PC-9 (cell line): Measurements from ENCODE around the gene PAIP2. TPM values are rescaled to one million over a fixed set of nuclear protein-coding genes. Genes with fewer than 3 reads are reported as not detected.

Experiments used
- BruUV-seq: library from RNA; stranded (reverse); fragments of 400-500 nt; replicated peaks from 2 replicates; lab custom pipeline; 2021; lab: Mats Ljungman, UMichigan
- CTCF ChIA-PET: fragments of 300-600 bp; sonication (Branson Sonifier 250); formaldehyde crosslinking; loops from one replicate; lab custom pipeline; 2022; ENCODE audit warnings: antibody characterized with exemption; lab: Charles Lee
- POLR2A ChIA-PET: fragments of 300-600 bp; sonication (Branson Sonifier 250); formaldehyde crosslinking; loops from one replicate; lab custom pipeline; 2022; ENCODE audit warnings: antibody characterized with exemption; ENCODE audit not compliant: unreplicated experiment; lab: Charles Lee
- DNase-seq, 2 experiments: peaks; one replicate each; pipeline versions ENCODE4 v3.0.0 to v3.0.0-alpha.2; 2015 to 2022; ENCODE audit warnings: mixed read lengths in 1 of 2
- H2AFZ ChIP-seq: fragments of 200-600 bp; sonication (generic); 2 replicates; pipeline ENCODE4 v1.8.1; 2017; ENCODE audit warnings: antibody characterized with exemption
- H3F3A ChIP-seq: fragments of 200-600 bp; sonication (generic); 2 replicates; pipeline ENCODE4 v1.8.1; 2017; ENCODE audit warnings: antibody characterized with exemption, mild to moderate bottlenecking, low read depth; ENCODE audit not compliant: insufficient read depth
- H3K27ac ChIP-seq: fragments of 200-600 bp; sonication (generic); 2 replicates; pipeline ENCODE4 v1.6.1; 2016; ENCODE audit warnings: mixed run types
- H3K27me3 ChIP-seq: fragments of 200-600 bp; sonication (generic); 2 replicates; pipeline ENCODE4 v1.6.1; 2016; ENCODE audit warnings: low read depth, mixed run types; ENCODE audit not compliant: insufficient read depth
- H3K36me3 ChIP-seq: fragments of 200-600 bp; sonication (generic); 2 replicates; pipeline ENCODE4 v1.6.1; 2016; ENCODE audit warnings: low read depth, mixed run types
- H3K4me1 ChIP-seq: fragments of 200-600 bp; sonication (generic); replicated peaks from 2 replicates; pipeline ENCODE4 v1.6.1; 2016; ENCODE audit warnings: mixed run types; ENCODE audit not compliant: insufficient read depth
- H3K4me2 ChIP-seq: fragments of 200-600 bp; sonication (generic); 2 replicates; pipeline ENCODE4 v1.6.1; 2017; ENCODE audit warnings: mixed run types
- H3K4me3 ChIP-seq: fragments of 200-600 bp; sonication (generic); 2 replicates; pipeline ENCODE4 v1.6.1; 2016; ENCODE audit warnings: mixed run types
- H3K79me2 ChIP-seq: fragments of 200-600 bp; sonication (generic); 2 replicates; pipeline ENCODE4 v1.6.1; 2017; ENCODE audit warnings: low read depth, mixed run types
- H3K9me2 ChIP-seq: fragments of 200-600 bp; sonication (generic); 2 replicates; pipeline ENCODE4 v1.8.1; 2017; ENCODE audit warnings: mild to moderate bottlenecking; ENCODE audit not compliant: insufficient read depth
- H3K9me3 ChIP-seq: fragments of 200-600 bp; sonication (generic); 2 replicates; pipeline ENCODE4 v1.8.1; 2016; ENCODE audit warnings: low read depth; ENCODE audit not compliant: insufficient read depth
- H4K20me1 ChIP-seq: fragments of 200-600 bp; sonication (generic); 2 replicates; pipeline ENCODE4 v1.8.1; 2017; ENCODE audit not compliant: insufficient read depth
- EZH2 ChIP-seq: fragments of 200-600 bp; sonication (generic); IDR thresholded peaks from 2 replicates; pipeline ENCODE4 v1.8.0; 2017; ENCODE audit warnings: antibody characterized with exemption, low read depth
- intact Hi-C: fragments of 100-400 bp; cut with micrococcal nuclease; formaldehyde crosslinking; loops from one replicate; pipeline ENCODE4 v1.10.0; 2022; ENCODE audit not compliant: unreplicated experiment
- total RNA-seq: library from RNA; stranded (reverse); gene quantifications from 2 replicates; pipeline ENCODE4 v1.2.3, GENCODE V29; 2021
- TF ChIP-seq, protein P1 (sequence below): fragments of 200-600 bp; sonication (generic); conservative IDR thresholded peaks from 2 replicates; pipeline ENCODE4 v1.6.1; 2017; ENCODE audit warnings: mixed run types, antibody characterized with exemption, mild to moderate bottlenecking, moderate library complexity

Gene PAIP2
- total RNA-seq, 1 experiment from 2014 or later, result 90.5 TPM

DNA sequence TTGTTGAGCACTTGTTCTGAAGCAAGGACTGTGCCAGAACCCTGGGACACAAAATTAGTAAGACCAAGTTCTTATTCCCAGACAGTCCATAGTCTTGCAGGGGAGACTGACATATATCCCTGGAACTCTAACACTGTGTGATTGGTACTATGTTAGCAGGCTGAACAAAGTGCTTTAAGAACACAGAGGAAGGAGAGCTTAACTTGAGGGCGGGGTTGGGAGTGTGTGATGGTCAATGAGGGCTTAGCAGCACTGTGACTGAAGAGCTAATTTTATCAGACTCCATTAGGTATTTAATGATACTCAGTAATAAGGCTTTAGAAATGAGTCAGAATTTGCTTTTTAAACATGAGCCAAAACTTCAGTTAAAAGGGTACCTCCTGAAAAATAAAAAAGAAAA lies 77.1 kb downstream of the PAIP2 start:
- no peak for TF ChIP-seq EZH2
- TF ChIP-seq, protein P1, sequence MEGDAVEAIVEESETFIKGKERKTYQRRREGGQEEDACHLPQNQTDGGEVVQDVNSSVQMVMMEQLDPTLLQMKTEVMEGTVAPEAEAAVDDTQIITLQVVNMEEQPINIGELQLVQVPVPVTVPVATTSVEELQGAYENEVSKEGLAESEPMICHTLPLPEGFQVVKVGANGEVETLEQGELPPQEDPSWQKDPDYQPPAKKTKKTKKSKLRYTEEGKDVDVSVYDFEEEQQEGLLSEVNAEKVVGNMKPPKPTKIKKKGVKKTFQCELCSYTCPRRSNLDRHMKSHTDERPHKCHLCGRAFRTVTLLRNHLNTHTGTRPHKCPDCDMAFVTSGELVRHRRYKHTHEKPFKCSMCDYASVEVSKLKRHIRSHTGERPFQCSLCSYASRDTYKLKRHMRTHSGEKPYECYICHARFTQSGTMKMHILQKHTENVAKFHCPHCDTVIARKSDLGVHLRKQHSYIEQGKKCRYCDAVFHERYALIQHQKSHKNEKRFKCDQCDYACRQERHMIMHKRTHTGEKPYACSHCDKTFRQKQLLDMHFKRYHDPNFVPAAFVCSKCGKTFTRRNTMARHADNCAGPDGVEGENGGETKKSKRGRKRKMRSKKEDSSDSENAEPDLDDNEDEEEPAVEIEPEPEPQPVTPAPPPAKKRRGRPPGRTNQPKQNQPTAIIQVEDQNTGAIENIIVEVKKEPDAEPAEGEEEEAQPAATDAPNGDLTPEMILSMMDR, result no peak
- no TSS peak for BruUV-seq
- no peaks in the 10 kb centered on the region for H3K36me3 ChIP-seq
- intact Hi-C loops, result no loop called here
- no peaks in the 10 kb centered on the region for H4K20me1 ChIP-seq
- H3K9me3 ChIP-seq, result no peaks in the 10 kb centered on the region
- H3K4me1 ChIP-seq, result no peaks in the 10 kb centered on the region
- no peak for DNase-seq
- no peaks in the 10 kb centered on the region for H3K79me2 ChIP-seq
- no peaks in the 10 kb centered on the region for H3K27me3 ChIP-seq
- H3K4me2 ChIP-seq, result no peak overlapping the region
- no peak overlapping the region for H3K27ac ChIP-seq
- POLR2A ChIA-PET, result no interaction called here
- H2AFZ ChIP-seq, result no peak overlapping the region
- CTCF ChIA-PET, result interaction anchor here (0.5 kb wide), 2 partner anchors 61 to 96 kb away, joined by 4 to 9 read pairs; no protein-coding TSS in a partner anchor
- 0 out of 2 replicates have a peak, but pooled peaks cover 3% of the 10 kb centered on the region for H3F3A ChIP-seq
- H3K4me3 ChIP-seq, result no peak overlapping the region
- H3K9me2 ChIP-seq, result no peaks in the 10 kb centered on the region

Other genes with a start within 250 kb of the PAIP2 start
- 40.4 and 46.5 TPM in 2 replicates for gene SIL1, start 143.5 kb upstream of the PAIP2 start, total RNA-seq
- gene MATR3, start 48.1 kb upstream of the PAIP2 start, total RNA-seq, result 129 and 145 TPM in 2 replicates
- gene SLC23A1, start 41.4 kb downstream of the PAIP2 start, total RNA-seq, result 1.9 TPM in 2 replicates
- 0.50 and 0.52 TPM in 2 replicates for gene MZB1, start 48.1 kb downstream of the PAIP2 start, total RNA-seq
- gene PROB1, start 53.2 kb downstream of the PAIP2 start, total RNA-seq, result 2.6 and 2.9 TPM in 2 replicates
- 6.5 and 9.6 TPM in 2 replicates for gene SPATA24, start 62.2 kb downstream of the PAIP2 start, total RNA-seq
- gene DNAJC18, start 97.7 kb downstream of the PAIP2 start, total RNA-seq, result 8.9 and 9.3 TPM in 2 replicates
- gene ECSCR, start 120.9 kb downstream of the PAIP2 start, total RNA-seq, result not detected in 2 replicates
- not detected in 2 replicates for gene SMIM33, start 129.2 kb downstream of the PAIP2 start, total RNA-seq
- gene STING1, start 140.9 kb downstream of the PAIP2 start, total RNA-seq, result 27.4 and 27.6 TPM in 2 replicates
- 86.2 and 115 TPM in 2 replicates for gene UBE2D2, start 219.5 kb downstream of the PAIP2 start, total RNA-seq